Umbilical cord (tissue), 2 donors: ENCODE data around the gene BICDL1. TPM values are rescaled to one million over a fixed set of nuclear protein-coding genes. Genes with fewer than 3 reads are reported as not detected.
A peak's percentile ranks its signal among the peaks of the same experiment; 100 is the strongest.

Experiments
- DNase-seq: peaks from one replicate; pipeline ENCODE4 v3.0.0-alpha.2; 2015; ENCODE audit warnings: low spot score
- total RNA-seq: library from RNA; depleted of rRNA; stranded (reverse); fragments of >200 nt; gene quantifications from one replicate; pipeline ENCODE4 v1.2.3, GENCODE V29; 2014; ENCODE audit warnings: low replicate concordance; ENCODE audit not compliant: insufficient read depth

BICDL1 gene
- total RNA-seq, 1 donor from 2014 or later: 0.96 TPM

GRCh38 chr12:120121343-120121742 lies 132.3 kb downstream of the BICDL1 start:
- no peak for DNase-seq

- DNase-seq: no peak
Observed at GRCh38 chr12:120121766-120122293, 132.8 kb downstream of the BICDL1 start.

GRCh38 chr12:120125029-120125428 lies 136.0 kb downstream of the BICDL1 start:
- DNase-seq: no peak

- no peak for DNase-seq
Observed at GRCh38 chr12:120125792-120126634, 137.0 kb downstream of the BICDL1 start.

- peak; percentile 38 for DNase-seq
Observed at GRCh38 chr12:120126635-120127005, 137.6 kb downstream of the BICDL1 start.

GRCh38 chr12:120130011-120130410 lies 141.0 kb downstream of the BICDL1 start:
- DNase-seq: no peak

GRCh38 chr12:120131116-120131515 lies 142.1 kb downstream of the BICDL1 start:
- DNase-seq: no peak

GRCh38 chr12:120132054-120132836 lies 143.2 kb downstream of the BICDL1 start:
- DNase-seq: no peak

- DNase-seq: no peak
Observed at GRCh38 chr12:120132863-120133385, 143.9 kb downstream of the BICDL1 start.

GRCh38 chr12:120134307-120134980 lies 145.4 kb downstream of the BICDL1 start:
- no peak for DNase-seq

- DNase-seq: no peak
Observed at GRCh38 chr12:120136093-120136770, 147.2 kb downstream of the BICDL1 start.

GRCh38 chr12:120137833-120138232 lies 148.8 kb downstream of the BICDL1 start:
- no peak for DNase-seq

GRCh38 chr12:120138366-120138765 lies 149.3 kb downstream of the BICDL1 start:
- no peak for DNase-seq

GRCh38 chr12:120139958-120140357 lies 150.9 kb downstream of the BICDL1 start:
- DNase-seq: no peak

GRCh38 chr12:120140603-120141002 lies 151.6 kb downstream of the BICDL1 start:
- DNase-seq: no peak

GRCh38 chr12:120141336-120141735 lies 152.3 kb downstream of the BICDL1 start:
- no peak for DNase-seq

GRCh38 chr12:120142231-120142877 lies 153.3 kb downstream of the BICDL1 start:
- no peak for DNase-seq
